Panc1 (cell line): ENCODE measurements around the gene SCYL1. TPM values are rescaled to one million over a fixed set of nuclear protein-coding genes. Genes with fewer than 3 reads are reported as not detected.

Experiments
- ATAC-seq: fragments of 200-7000 bp; cut with Tn5 transposase; 2 replicates; pipeline ENCODE4 v1.9.1; 2020; ENCODE audit warnings: mild to moderate bottlenecking, moderate library complexity
- BruUV-seq: library from RNA; stranded (reverse); fragments of 400-500 nt; replicated peaks from 2 replicates; lab custom pipeline; 2021; lab: Mats Ljungman, UMichigan
- CTCF ChIA-PET: fragments of 300-600 bp; sonication (Branson Sonifier 250); formaldehyde crosslinking; loops from one replicate; lab custom pipeline; 2022; ENCODE audit warnings: antibody characterized with exemption; lab: Charles Lee
- POLR2A ChIA-PET: fragments of 300-600 bp; sonication (Branson Sonifier 250); formaldehyde crosslinking; loops from one replicate; lab custom pipeline; 2022; ENCODE audit warnings: antibody characterized with exemption; lab: Charles Lee
- DNase-seq: peaks from one replicate; pipeline ENCODE4 v3.0.0-alpha.2; 2010; ENCODE audit warnings: low read depth, low spot score
- H3K27ac ChIP-seq: 2 replicates; pipeline ENCODE4 v1.5.1; 2011; ENCODE audit warnings: mild to moderate bottlenecking, low read length, inconsistent platforms
- H3K27me3 ChIP-seq: fragments of 200-500 bp; sonication (Bioruptor generic); 2 replicates; pipeline ENCODE4 v1.6.0; 2014; ENCODE audit warnings: low read length, inconsistent platforms; ENCODE audit not compliant: control insufficient read depth, insufficient read depth
- H3K36me3 ChIP-seq: fragments of 200-500 bp; sonication (Bioruptor generic); 2 replicates; pipeline ENCODE4 v1.5.1; 2014; ENCODE audit warnings: inconsistent platforms, mild to moderate bottlenecking, low read length, moderate library complexity; ENCODE audit not compliant: control insufficient read depth, insufficient read depth
- H3K4me1 ChIP-seq: 2 replicates; pipeline ENCODE4 v1.5.1; 2011; ENCODE audit warnings: inconsistent platforms, mild to moderate bottlenecking, low read length, moderate library complexity; ENCODE audit not compliant: control insufficient read depth, insufficient read depth
- H3K4me3 ChIP-seq, 2 experiments: 2 replicates each; pipeline ENCODE4 v1.5.1; 2011 to 2012; ENCODE audit warnings: low read depth in 2 of 2, low read length in 2 of 2, mild to moderate bottlenecking in 2 of 2, inconsistent platforms in 1 of 2, moderate library complexity in 1 of 2
- H3K9me3 ChIP-seq: fragments of 200-500 bp; sonication (Bioruptor generic); 2 replicates; pipeline ENCODE4 v1.5.1; 2014; ENCODE audit warnings: low read depth, mild to moderate bottlenecking, inconsistent platforms, low read length, moderate library complexity; ENCODE audit not compliant: control insufficient read depth, insufficient read depth
- CTCF ChIP-seq: fragments of 450-650 bp; IDR thresholded peaks from 2 replicates; pipeline ENCODE4 v1.5.1; 2017; ENCODE audit warnings: mild to moderate bottlenecking
- POLR2AphosphoS5 ChIP-seq: IDR thresholded peaks from 2 replicates; pipeline ENCODE4 v1.6.1; 2012; ENCODE audit warnings: mild to moderate bottlenecking, low read depth, low read length, moderate library complexity
- REST ChIP-seq, 2 experiments: IDR thresholded peaks; 2 replicates each; pipeline ENCODE4 v1.6.1; 2011 to 2012; ENCODE audit warnings: low read depth in 2 of 2, control low read depth in 1 of 2, low read length in 1 of 2, mild to moderate bottlenecking in 1 of 2, moderate library complexity in 1 of 2; ENCODE audit not compliant: insufficient read depth in 1 of 2
- TCF7L2 ChIP-seq: IDR thresholded peaks from 2 replicates; pipeline ENCODE4 v1.6.1; 2011; ENCODE audit warnings: mild to moderate bottlenecking, low read depth, low read length, inconsistent platforms
- in situ Hi-C: cut with HindIII; loops from 2 replicates; pipeline ENCODE4 v1.10.0; 2016; ENCODE audit warnings: low sequenced_read_pairs, low pct_unique_long_range_greater_than_20kb
- intact Hi-C: fragments of 100-400 bp; cut with micrococcal nuclease; formaldehyde crosslinking; loops from one replicate; pipeline ENCODE4 v1.10.0; 2022; ENCODE audit not compliant: unreplicated experiment
- total RNA-seq: library from RNA; stranded (reverse); gene quantifications from one replicate; pipeline ENCODE4 v1.2.1, GENCODE V29; 2021; ENCODE audit not compliant: unreplicated experiment

SCYL1 gene
- total RNA-seq, 1 experiment from 2014 or later, result 117 TPM

- H3K4me1 ChIP-seq, result peaks cover 89% of the 10 kb centered on the region
- H3K4me3 ChIP-seq, result no peak overlapping the region
- ChIA-PET CTCF (interaction anchor here (0.8 to 1.2 kb wide), 2 partner anchors 12 to 20 kb away, joined by 5 to 9 read pairs; no protein-coding TSS in a partner anchor), POLR2A (interaction anchor here (0.6 to 8.5 kb wide), 10 partner anchors 6 to 888 kb away, joined by 4 to 250 read pairs (median 12); partner anchors contain the start of genes MALAT1 and NEAT1)
- TF ChIP-seq TCF7L2 (no peak), POLR2AphosphoS5 (peak; percentile 30; the same call in 1 of the 2 replicates), CTCF (no peak), REST (IDR thresholded peaks at IDR 0.05; ENCODE audit: insufficient read depth in 1 of 2, low read depth in 2 of 2, low read length in 1 of 2) (no peak)
- BruUV-seq, result no TSS peak
- no peaks in the 10 kb centered on the region for H3K36me3 ChIP-seq
- intact Hi-C loops, result no loop called here
- no peaks in the 10 kb centered on the region for H3K27me3 ChIP-seq
- ATAC-seq, result peak; percentile 43
- H3K9me3 ChIP-seq, result no peaks in the 10 kb centered on the region
- H3K27ac ChIP-seq, result peak overlapping the region; percentile 100
- DNase-seq, result no peak
- in situ Hi-C loops, result no loop called here
Measured at GRCh38 chr11:65491614-65492386, 33.1 kb upstream of the SCYL1 start.

- Histone ChIP-seq H3K27ac (peak overlapping the region; percentile 100), H3K36me3 (no peaks in the 10 kb centered on the region), H3K9me3 (no peaks in the 10 kb centered on the region), H3K4me3 (no peak overlapping the region), H3K27me3 (no peaks in the 10 kb centered on the region), H3K4me1 (peaks cover 89% of the 10 kb centered on the region)
- intact Hi-C loops (no loop called here), in situ Hi-C loops (no loop called here)
- no peak for DNase-seq
- POLR2A ChIA-PET, result interaction anchor here (0.6 to 8.5 kb wide), 10 partner anchors 6 to 888 kb away, joined by 4 to 250 read pairs (median 12); partner anchors contain the start of genes MALAT1 and NEAT1
- BruUV-seq, result no TSS peak
- TF ChIP-seq CTCF, result no peak
- no peak for TF ChIP-seq REST (IDR thresholded peaks at IDR 0.05; ENCODE audit: insufficient read depth in 1 of 2, low read depth in 2 of 2, low read length in 1 of 2)
- no peak for ATAC-seq
- CTCF ChIA-PET, result interaction anchor here (0.8 to 1.2 kb wide), 2 partner anchors 13 to 20 kb away, joined by 5 to 9 read pairs; no protein-coding TSS in a partner anchor
Measured at GRCh38 chr11:65492387-65492636, 32.6 kb upstream of the SCYL1 start.
